Fibroblast of villous mesenchyme (primary cell): ENCODE results near the gene PPEF2. TPM values are rescaled to one million over a fixed set of nuclear protein-coding genes. Genes with fewer than 3 reads are reported as not detected.

Source experiments
- DNase-seq: peaks from one replicate; pipeline ENCODE4 v3.0.0-alpha.2; 2010; ENCODE audit warnings: low read depth
- H3K4me3 ChIP-seq: 2 replicates; pipeline ENCODE4 v1.5.1; 2011; ENCODE audit warnings: low read depth, mild to moderate bottlenecking, low read length
- CTCF ChIP-seq: IDR thresholded peaks from 2 replicates; pipeline ENCODE4 v1.5.1; 2012; ENCODE audit warnings: low read depth, mild to moderate bottlenecking, low read length; ENCODE audit not compliant: insufficient read depth
- total RNA-seq: library from RNA; depleted of rRNA; stranded (reverse); fragments of >200 nt; gene quantifications from 2 replicates; pipeline ENCODE4 v1.2.3, GENCODE V29; 2012

PPEF2 gene
- total RNA-seq, 1 donor, result under 0.01 TPM

- DNase-seq, result no peak
- H3K4me3 ChIP-seq, result no peak overlapping the region
- TF ChIP-seq CTCF, result no peak
Observed at GRCh38 chr4:75822416-75822815, 79.8 kb downstream of the PPEF2 start.

- H3K4me3 ChIP-seq, result no peak overlapping the region
- no peak for TF ChIP-seq CTCF
- peak; percentile 41 for DNase-seq
Observed at GRCh38 chr4:75821966-75822365, 80.3 kb downstream of the PPEF2 start.

GRCh38 chr4:75821216-75821615 is 81.0 kb downstream of the PPEF2 start:
- no peak for DNase-seq
- TF ChIP-seq CTCF, result no peak

GRCh38 chr4:75820676-75821075 is 81.6 kb downstream of the PPEF2 start:
- no peak for DNase-seq
- H3K4me3 ChIP-seq, result no peak overlapping the region
- no peak for TF ChIP-seq CTCF

More at GRCh38 chr4:75821216-75821615, 81.0 kb downstream of the PPEF2 start:
- H3K4me3 ChIP-seq, result no peak overlapping the region

GRCh38 chr4:75820197-75820596 is 82.1 kb downstream of the PPEF2 start:
- DNase-seq, result no peak
- no peak for TF ChIP-seq CTCF
- no peak overlapping the region for H3K4me3 ChIP-seq

- no peak overlapping the region for H3K4me3 ChIP-seq
- no peak for DNase-seq
- TF ChIP-seq CTCF, result no peak
Observed at GRCh38 chr4:75819121-75819520, 83.1 kb downstream of the PPEF2 start.

- no peak for DNase-seq
- TF ChIP-seq CTCF, result no peak
- H3K4me3 ChIP-seq, result no peak overlapping the region
Observed at GRCh38 chr4:75817901-75818300, 84.4 kb downstream of the PPEF2 start.
